ENCODE measurements around the gene CELA1.

Gene CELA1

DNA sequence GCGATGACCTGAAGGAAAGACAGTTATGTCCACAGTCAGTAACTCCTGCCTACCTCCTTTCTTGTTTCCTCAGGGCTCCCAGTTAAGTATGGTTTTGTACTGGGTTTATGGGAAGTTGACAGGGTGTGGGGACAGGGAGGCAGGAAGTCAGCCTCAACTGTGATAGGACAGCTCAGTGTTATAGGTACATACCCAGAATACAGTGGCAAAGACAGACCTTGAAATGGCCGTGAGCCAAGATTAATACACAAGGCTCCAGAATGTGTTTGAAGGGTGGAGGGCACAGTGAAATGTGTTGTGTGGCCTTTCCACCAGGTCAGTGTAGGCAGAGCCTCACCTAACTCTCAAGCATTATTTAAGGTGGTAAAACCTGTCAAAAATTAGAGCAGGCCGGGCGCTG is 17.9 kb downstream of the CELA1 start:
- POLR2A ChIA-PET = no interaction called here
- CTCF ChIA-PET = no interaction called here
- TF ChIP-seq, protein P1, sequence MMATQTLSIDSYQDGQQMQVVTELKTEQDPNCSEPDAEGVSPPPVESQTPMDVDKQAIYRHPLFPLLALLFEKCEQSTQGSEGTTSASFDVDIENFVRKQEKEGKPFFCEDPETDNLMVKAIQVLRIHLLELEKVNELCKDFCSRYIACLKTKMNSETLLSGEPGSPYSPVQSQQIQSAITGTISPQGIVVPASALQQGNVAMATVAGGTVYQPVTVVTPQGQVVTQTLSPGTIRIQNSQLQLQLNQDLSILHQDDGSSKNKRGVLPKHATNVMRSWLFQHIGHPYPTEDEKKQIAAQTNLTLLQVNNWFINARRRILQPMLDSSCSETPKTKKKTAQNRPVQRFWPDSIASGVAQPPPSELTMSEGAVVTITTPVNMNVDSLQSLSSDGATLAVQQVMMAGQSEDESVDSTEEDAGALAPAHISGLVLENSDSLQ (IDR thresholded peaks at IDR 0.05) = no peak
- TF ChIP-seq ARNT (IDR thresholded peaks at IDR 0.05) (no peak), HDGF (IDR thresholded peaks at IDR 0.05; ENCODE audit: borderline replicate concordance) (no peak), BHLHE40 (IDR thresholded peaks at IDR 0.05; ENCODE audit: borderline replicate concordance) (no peak), L3MBTL2 (conservative IDR thresholded peaks at IDR 0.05) (no peak), NFRKB (IDR thresholded peaks at IDR 0.05) (no peak), FOXA1 (IDR thresholded peaks at IDR 0.05) (no peak), FOXK2 (IDR thresholded peaks at IDR 0.05) (no peak), SUZ12 (IDR thresholded peaks at IDR 0.05) (no peak), FOXM1 (IDR thresholded peaks at IDR 0.05; ENCODE audit: borderline replicate concordance) (no peak), TARDBP (IDR thresholded peaks at IDR 0.05) (no peak), LEF1 (IDR thresholded peaks at IDR 0.05; ENCODE audit: borderline replicate concordance) (no peak), SP1 (IDR thresholded peaks at IDR 0.05) (no peak), CTBP1 (IDR thresholded peaks at IDR 0.05; ENCODE audit: borderline replicate concordance) (no peak), ELF4 (IDR thresholded peaks at IDR 0.05) (no peak), ZNF384 (IDR thresholded peaks at IDR 0.05) (no peak)
- no peak for DNase-seq (ENCODE audit: extremely low spot score)

DNA sequence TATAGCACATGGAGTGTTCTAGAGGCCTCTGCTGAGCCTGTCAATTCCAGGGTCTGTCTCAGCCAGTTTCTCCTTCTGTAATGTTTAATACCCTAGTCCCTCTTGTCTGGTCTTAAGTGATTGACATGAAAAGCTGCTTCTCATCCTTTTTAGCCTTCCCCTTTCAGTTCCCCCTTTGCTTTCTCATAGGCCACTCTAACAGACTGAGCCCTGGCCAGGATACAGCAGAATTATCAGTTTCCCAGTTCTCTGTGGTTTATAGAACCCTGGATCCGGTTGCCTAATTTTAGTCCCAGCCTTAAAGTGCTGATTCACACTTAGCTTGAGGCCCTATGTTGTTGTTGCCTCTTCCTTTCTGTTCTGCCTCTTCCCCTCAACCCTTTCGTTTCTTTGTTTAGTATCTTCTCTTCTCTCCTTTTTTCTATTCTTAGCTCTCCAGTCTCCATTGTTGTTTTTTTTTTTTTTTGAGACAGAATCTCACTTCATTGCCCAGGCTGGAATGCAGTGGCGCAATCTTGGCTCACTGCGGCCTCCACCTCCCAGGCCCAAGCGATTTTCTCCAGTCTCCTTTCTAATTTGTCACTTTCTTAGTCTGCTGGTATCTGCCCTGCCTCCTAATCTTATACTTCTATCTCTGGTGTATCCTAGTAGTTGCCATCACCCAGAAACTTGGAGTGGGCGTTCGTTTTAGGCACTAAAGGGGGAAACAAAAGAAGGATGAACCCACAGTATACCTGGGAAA is 19.6 kb downstream of the CELA1 start:
- DNase-seq (ENCODE audit: extremely low spot score) = no peak
- ChIA-PET CTCF (interaction anchor here (0.6 to 0.7 kb wide), 2 partner anchors 14 to 587 kb away, joined by 3 read pairs; no protein-coding TSS in a partner anchor), POLR2A (no interaction called here)
- TF ChIP-seq SP1 (IDR thresholded peaks at IDR 0.05) (no peak), LEF1 (IDR thresholded peaks at IDR 0.05; ENCODE audit: borderline replicate concordance) (no peak), FOXA1 (IDR thresholded peaks at IDR 0.05) (no peak), FOXK2 (IDR thresholded peaks at IDR 0.05) (no peak), L3MBTL2 (conservative IDR thresholded peaks at IDR 0.05) (no peak), SUZ12 (IDR thresholded peaks at IDR 0.05) (no peak)

DNA sequence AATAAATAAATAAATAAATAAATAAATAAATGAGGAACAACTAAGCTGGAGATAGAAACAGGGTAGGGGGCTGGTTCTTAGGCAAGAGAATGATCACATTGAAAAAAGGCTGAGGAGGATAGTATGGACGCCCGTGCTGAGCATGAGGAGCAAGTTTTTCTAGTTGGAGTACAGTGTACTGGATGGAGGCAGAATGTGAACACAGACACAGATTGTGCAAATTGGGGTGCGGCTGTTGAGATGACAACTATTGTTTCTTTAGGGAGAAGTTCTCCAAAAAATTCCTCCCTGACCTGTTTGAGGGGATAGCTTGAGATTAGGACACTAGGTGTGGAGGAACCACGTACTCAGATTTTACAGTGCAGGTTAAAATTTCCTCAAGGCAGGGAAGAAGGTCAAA is 21.5 kb downstream of the CELA1 start:
- TF ChIP-seq FOXM1 (IDR thresholded peaks at IDR 0.05; ENCODE audit: borderline replicate concordance) = no peak
- no peak for TF ChIP-seq BHLHE40 (IDR thresholded peaks at IDR 0.05; ENCODE audit: borderline replicate concordance)
- TF ChIP-seq ARNT (IDR thresholded peaks at IDR 0.05) = no peak
- TF ChIP-seq, protein P1 (IDR thresholded peaks at IDR 0.05) = no peak
- TF ChIP-seq SUZ12 (IDR thresholded peaks at IDR 0.05) = no peak
- TF ChIP-seq SP1 (IDR thresholded peaks at IDR 0.05) = no peak
- TF ChIP-seq FOXK2 (IDR thresholded peaks at IDR 0.05) = no peak
- TF ChIP-seq LEF1 (IDR thresholded peaks at IDR 0.05; ENCODE audit: borderline replicate concordance) = no peak
- ChIA-PET CTCF (interaction anchor here (0.6 kb wide), 1 partner anchor 114 kb away, joined by 3 read pairs; no protein-coding TSS in a partner anchor), POLR2A (no interaction called here)
- no peak for DNase-seq (ENCODE audit: extremely low spot score)

DNA sequence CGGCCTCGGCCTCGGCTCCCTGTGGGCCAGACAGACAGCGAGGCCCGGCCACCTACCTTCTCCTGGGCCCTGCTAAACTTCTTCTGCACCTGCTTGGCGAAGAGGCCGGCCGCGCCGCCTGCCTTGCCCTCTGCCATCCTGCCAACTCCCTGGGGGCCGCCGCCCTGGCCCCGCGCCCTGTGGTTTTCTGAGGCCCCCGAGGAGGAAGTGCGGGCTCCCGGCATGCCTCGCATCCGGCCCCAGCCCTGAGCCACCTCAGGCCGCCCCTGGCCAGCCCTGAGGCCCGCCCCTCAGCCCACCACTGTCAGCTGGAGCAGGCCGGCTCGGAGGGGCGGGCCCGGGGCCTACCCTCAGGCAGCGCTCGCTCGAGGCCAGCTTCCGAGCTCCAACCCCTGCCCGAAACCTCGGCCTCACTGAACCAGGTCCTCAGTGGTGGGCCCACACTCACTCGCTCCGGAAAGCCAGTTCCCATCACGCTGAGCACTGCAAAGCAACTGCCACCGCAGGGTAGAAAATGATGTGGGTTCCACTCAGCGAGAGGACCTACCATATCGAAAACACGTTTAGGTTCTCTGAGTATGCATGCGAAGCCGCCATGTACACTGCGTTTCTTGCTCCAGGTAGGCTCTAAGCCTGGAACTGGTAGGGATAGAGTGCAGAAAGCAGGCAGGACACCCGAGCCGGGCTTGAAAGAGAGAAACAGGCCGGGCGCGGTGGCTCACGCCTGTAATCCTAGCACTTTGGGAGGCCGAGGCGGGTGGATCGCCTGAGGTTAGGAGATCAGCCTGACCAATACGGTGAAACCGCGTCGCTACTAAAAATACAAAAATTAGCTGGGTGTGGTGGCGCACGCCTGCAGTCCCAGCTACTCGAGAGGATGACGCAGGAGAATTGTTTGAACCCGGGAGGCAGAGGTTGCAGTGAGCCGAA is 22.2 kb downstream of the CELA1 start, which contains the start of gene BIN2:
Gene BIN2 (minus strand): TSS at position 209 of the 930 bp plus-strand sequence. CDS start 72 bp downstream, at position 137.
- DNase-seq (ENCODE audit: extremely low spot score) = no peak
- TF ChIP-seq ARNT (IDR thresholded peaks at IDR 0.05) = no peak
- TF ChIP-seq CTBP1 (IDR thresholded peaks at IDR 0.05; ENCODE audit: borderline replicate concordance) = no peak
- TF ChIP-seq, protein P1 (IDR thresholded peaks at IDR 0.05) = no peak
- no peak for TF ChIP-seq LEF1 (IDR thresholded peaks at IDR 0.05; ENCODE audit: borderline replicate concordance)
- CTCF ChIA-PET = interaction anchor here (0.6 kb wide), 1 partner anchor 113 kb away, joined by 3 read pairs; no protein-coding TSS in a partner anchor
- POLR2A ChIA-PET = no interaction called here

DNA sequence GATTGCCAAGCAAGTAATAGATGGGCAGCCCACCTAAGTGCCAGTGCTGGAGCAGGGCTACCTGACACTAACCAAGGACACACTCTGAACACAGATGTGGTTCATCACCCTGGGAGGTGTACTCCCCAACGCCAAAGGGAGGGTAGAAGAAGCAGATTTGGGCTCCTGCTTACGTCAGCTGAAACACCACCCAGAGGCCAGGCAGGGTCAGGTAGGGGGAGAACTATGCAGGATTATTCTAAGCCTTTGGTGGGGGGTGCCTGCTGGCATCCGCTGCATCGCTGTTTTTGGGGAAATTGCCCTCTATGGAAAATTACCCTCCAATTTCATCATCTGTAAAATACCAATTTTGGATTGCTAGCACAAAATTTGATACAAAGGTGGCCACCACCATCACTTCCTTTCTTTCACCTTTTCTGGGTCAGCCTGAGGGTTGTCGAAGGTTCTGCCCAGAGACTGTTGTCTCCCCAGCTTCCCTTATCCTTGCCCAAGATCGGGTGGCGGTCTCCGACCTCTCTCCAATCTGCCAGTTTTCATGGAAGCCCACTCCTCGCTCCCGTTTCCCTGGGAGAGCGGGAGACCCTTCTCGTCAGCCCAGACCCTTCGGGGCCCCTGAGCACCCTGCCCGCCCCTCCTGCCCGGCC is 23.0 kb downstream of the CELA1 start:
- TF ChIP-seq L3MBTL2 (conservative IDR thresholded peaks at IDR 0.05) (no peak), CTBP1 (IDR thresholded peaks at IDR 0.05; ENCODE audit: borderline replicate concordance) (no peak), ZNF384 (IDR thresholded peaks at IDR 0.05) (no peak), LEF1 (IDR thresholded peaks at IDR 0.05; ENCODE audit: borderline replicate concordance) (no peak), TARDBP (IDR thresholded peaks at IDR 0.05) (no peak), SUZ12 (IDR thresholded peaks at IDR 0.05) (no peak), HDGF (IDR thresholded peaks at IDR 0.05; ENCODE audit: borderline replicate concordance) (no peak), BHLHE40 (IDR thresholded peaks at IDR 0.05; ENCODE audit: borderline replicate concordance) (no peak), FOXK2 (IDR thresholded peaks at IDR 0.05) (no peak), ARNT (IDR thresholded peaks at IDR 0.05) (no peak), FOXM1 (IDR thresholded peaks at IDR 0.05; ENCODE audit: borderline replicate concordance) (no peak), FOXA1 (IDR thresholded peaks at IDR 0.05) (no peak), ELF4 (IDR thresholded peaks at IDR 0.05) (no peak), SP1 (IDR thresholded peaks at IDR 0.05) (no peak), NFRKB (IDR thresholded peaks at IDR 0.05) (no peak)
- TF ChIP-seq, protein P1 (IDR thresholded peaks at IDR 0.05) = no peak
- CTCF ChIA-PET = no interaction called here
- POLR2A ChIA-PET = no interaction called here
- DNase-seq (ENCODE audit: extremely low spot score) = no peak

Data from HEK293T (cell line).